Kidney glomerular epithelial cell (primary cell): Measurements from ENCODE around the gene CORIN.
"Not testable (repeated sequence)": the region's sequence is repeated elsewhere in the genome, so short reads cannot be mapped to it uniquely, and the experiment has no call there.

Experiments
- DNase-seq: peaks from one replicate; lab custom pipeline; 2025; lab: John Stamatoyannopoulos, UW

Gene CORIN

DNA sequence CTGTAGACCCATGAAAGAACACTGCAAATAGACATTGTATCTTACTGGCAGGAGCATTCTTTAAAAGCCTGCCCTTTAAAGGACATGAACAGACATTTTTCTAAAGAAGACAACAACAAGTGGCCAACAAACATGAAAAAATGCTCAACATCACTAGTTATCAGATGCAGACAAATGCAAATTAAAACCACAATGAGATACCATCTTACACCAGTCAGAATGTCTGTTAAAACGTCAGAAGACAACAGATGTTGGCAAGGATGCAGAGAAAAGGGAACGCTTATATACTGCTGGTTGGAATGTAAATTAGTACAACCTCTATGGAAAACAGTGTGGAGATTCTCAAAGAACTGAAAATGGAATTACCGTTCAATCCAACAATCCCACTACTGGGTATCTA is 275.6 kb downstream of the CORIN start:
- DNase-seq = no peak

- DNase-seq = no peak
Observed at GRCh38 chr4:47561331-47561730, 276.5 kb downstream of the CORIN start.

DNA sequence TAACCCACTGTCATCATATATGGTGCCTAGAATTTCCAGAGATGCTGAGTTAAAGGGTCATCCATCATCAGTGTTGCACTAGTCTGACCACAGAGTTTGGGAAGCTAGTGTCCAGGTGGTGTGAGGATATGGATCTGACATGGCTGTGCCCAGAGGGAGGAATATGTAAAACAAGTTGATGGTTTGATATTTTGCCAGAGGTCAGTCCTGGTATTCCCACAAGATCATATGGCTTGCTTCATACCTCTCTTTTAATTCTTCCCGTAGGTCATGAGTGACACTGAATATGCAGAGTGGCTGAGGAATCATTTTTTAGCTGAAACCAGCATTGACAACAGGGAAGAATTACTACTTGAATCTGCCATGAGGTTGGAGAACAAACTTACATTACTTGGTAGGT is 277.2 kb downstream of the CORIN start:
- DNase-seq = no peak

DNA sequence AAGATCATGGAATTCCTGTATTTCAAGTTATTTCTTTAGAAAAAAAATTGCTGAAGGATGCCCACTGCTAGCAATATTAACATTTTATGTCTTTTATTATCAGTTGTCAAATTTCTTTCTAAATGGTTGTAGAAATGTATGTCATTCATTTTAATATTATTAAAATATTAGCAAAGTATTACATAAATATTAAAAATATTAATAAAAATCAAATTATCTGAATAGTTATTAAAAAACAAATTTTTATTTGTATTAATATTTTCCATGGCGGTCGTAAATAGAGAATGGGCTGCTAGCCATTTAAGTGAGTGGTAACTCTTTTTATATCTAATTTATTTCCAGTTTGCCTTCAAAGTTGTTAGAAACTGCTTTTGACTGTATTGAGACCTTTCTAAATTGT is 280.6 kb downstream of the CORIN start:
- no peak for DNase-seq

DNA sequence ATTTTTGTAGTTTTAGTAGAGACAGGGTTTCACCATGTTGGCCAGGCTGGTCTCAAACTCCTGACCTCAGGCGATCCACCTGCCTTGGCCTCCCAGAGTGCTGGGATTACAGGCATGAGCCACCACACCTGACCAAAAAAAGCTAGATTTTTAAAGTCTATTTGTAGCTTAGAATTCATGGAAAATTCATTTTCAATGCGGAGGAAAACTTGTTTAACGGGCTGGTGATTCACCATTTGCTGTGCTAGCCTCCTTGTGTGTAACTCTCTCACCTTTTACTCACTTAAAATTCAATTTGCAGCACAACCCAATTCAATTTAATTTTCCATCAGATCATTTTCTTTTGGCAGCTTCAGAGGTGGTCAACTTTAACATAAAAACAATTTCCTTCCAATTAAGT is 281.9 kb downstream of the CORIN start:
- DNase-seq = not testable (repeated sequence)

- no peak for DNase-seq
Observed at GRCh38 chr4:47553329-47554125, 284.3 kb downstream of the CORIN start.

DNA sequence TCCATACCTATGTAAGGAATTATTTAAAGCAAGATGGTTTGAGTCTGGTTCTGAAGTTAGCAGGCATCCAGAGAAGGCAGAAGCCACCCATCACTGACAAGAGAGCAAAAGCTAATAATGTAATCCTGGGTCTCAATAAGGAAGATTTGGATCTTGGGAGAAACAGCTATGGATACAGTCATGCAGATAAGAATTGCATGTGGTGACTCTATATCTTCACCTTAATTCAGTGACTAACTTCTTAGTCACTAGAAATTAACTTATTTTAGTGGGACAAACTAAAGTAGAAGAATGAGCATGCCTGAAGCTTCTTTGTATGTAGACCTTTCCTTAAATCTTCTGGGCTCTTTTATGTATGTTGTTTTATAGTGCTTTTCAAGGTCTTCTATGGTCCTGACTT is 286.2 kb downstream of the CORIN start:
- DNase-seq = no peak

- no peak for DNase-seq
Observed at GRCh38 chr4:47550899-47551548, 286.8 kb downstream of the CORIN start.

- DNase-seq = not testable (repeated sequence)
Observed at GRCh38 chr4:47550357-47550756, 287.5 kb downstream of the CORIN start.
